Liver (tissue), 9 donors: ENCODE data around the gene CDH15. TPM values are rescaled to one million over a fixed set of nuclear protein-coding genes. Genes with fewer than 3 reads are reported as not detected.

ENCODE experiments used
- DNase-seq: peaks from one replicate; pipeline ENCODE4 v3.0.0-alpha.2; 2017; ENCODE audit warnings: low spot score
- H3K27ac ChIP-seq, 2 donors: one replicate each; pipeline ENCODE4 v1.7.0; 2013; ENCODE audit warnings: inconsistent platforms in 2 of 2, low read length in 2 of 2, control low read depth in 1 of 2, low read depth in 1 of 2, mild to moderate bottlenecking in 1 of 2
- H3K27me3 ChIP-seq, 4 donors: one replicate each; pipeline versions ENCODE4 v1.6.1 to v1.7.0; 2013; ENCODE audit warnings: low read length in 3 of 4, inconsistent platforms in 1 of 4, mild to moderate bottlenecking in 1 of 4, moderate library complexity in 1 of 4; ENCODE audit not compliant: control insufficient read depth in 4 of 4, insufficient read depth in 4 of 4
- H3K36me3 ChIP-seq, 4 donors: one replicate each; pipeline versions ENCODE4 v1.6.1 to v1.7.0; 2013; ENCODE audit warnings: low read length in 3 of 4, mild to moderate bottlenecking in 3 of 4, low read depth in 1 of 4, moderate library complexity in 1 of 4; ENCODE audit not compliant: control insufficient read depth in 4 of 4, insufficient read depth in 3 of 4
- H3K4me1 ChIP-seq, 4 donors: one replicate each; pipeline versions ENCODE4 v1.6.1 to v1.7.0; 2013; ENCODE audit warnings: low read length in 3 of 4, mild to moderate bottlenecking in 3 of 4, moderate library complexity in 1 of 4; ENCODE audit not compliant: control insufficient read depth in 4 of 4, insufficient read depth in 4 of 4
- H3K4me3 ChIP-seq, 3 donors: one replicate each; pipeline versions ENCODE4 v1.6.1 to v1.7.0; 2013; ENCODE audit warnings: low read length in 3 of 3, control low read depth in 1 of 3, low read depth in 1 of 3, mild to moderate bottlenecking in 1 of 3
- H3K9ac ChIP-seq, 2 donors: one replicate each; pipeline ENCODE4 v1.7.0; 2013; ENCODE audit warnings: low read length in 2 of 2, mild to moderate bottlenecking in 2 of 2, moderate library complexity in 2 of 2, control low read depth in 1 of 2, low read depth in 1 of 2
- H3K9me3 ChIP-seq, 4 donors: one replicate each; pipeline versions ENCODE4 v1.6.1 to v1.7.0; 2013; ENCODE audit warnings: low read length in 3 of 4; ENCODE audit not compliant: control insufficient read depth in 4 of 4
- CTCF ChIP-seq: fragments of 150-350 bp; IDR thresholded peaks from 2 replicates; pipeline ENCODE4 v1.5.1; 2017; ENCODE audit warnings: improper control_type of control experiment, low read depth, low read length; ENCODE audit not compliant: missing input control
- EGR1 ChIP-seq, 2 donors: IDR thresholded peaks; 2 replicates each; pipeline ENCODE4 v1.6.1; 2016 to 2018; ENCODE audit warnings: antibody characterized with exemption in 2 of 2, low read depth in 2 of 2
- FOXA1 ChIP-seq: IDR thresholded peaks from 2 replicates; pipeline ENCODE4 v1.6.1; 2016; ENCODE audit warnings: antibody characterized with exemption
- FOXA2 ChIP-seq: IDR thresholded peaks from 2 replicates; pipeline ENCODE4 v1.6.1; 2016; ENCODE audit warnings: antibody characterized with exemption
- JUND ChIP-seq, 2 donors: IDR thresholded peaks; 2 replicates each; pipeline ENCODE4 v1.6.1; 2016; ENCODE audit warnings: antibody characterized with exemption in 2 of 2
- MAX ChIP-seq: IDR thresholded peaks from 2 replicates; pipeline ENCODE4 v1.6.1; 2016; ENCODE audit warnings: antibody characterized with exemption
- NR2F2 ChIP-seq: IDR thresholded peaks from 2 replicates; pipeline ENCODE4 v1.6.1; 2016; ENCODE audit warnings: antibody characterized with exemption
- RAD21 ChIP-seq, 2 donors: IDR thresholded peaks; 2 replicates each; pipeline ENCODE4 v1.6.1; 2016; ENCODE audit warnings: antibody characterized with exemption in 2 of 2, mild to moderate bottlenecking in 2 of 2
- RXRA ChIP-seq, 2 donors: IDR thresholded peaks; 2 replicates each; pipeline ENCODE4 v1.6.1; 2017 to 2018; ENCODE audit warnings: antibody characterized with exemption in 2 of 2, mild to moderate bottlenecking in 1 of 2
- SP1 ChIP-seq: IDR thresholded peaks from 2 replicates; pipeline ENCODE4 v1.6.1; 2018; ENCODE audit warnings: antibody characterized with exemption, mild to moderate bottlenecking
- YY1 ChIP-seq: IDR thresholded peaks from 2 replicates; pipeline ENCODE4 v1.6.1; 2016; ENCODE audit warnings: antibody characterized with exemption, mild to moderate bottlenecking
- WGBS: extraction: QIAGEN DNeasy Blood & Tissue Kit; methylation state at CpG from one replicate; pipeline ENCODE4 v1.1.7; 2013; 5-methylcytosine and 5-hydroxymethylcytosine counted together
- polyA plus RNA-seq, 2 donors: library from polyadenylated mRNA; stranded (reverse) in 1 of 2; unstranded in 1 of 2; fragments of 200-250 nt in 1 of 2; fragments of >200 nt in 1 of 2; fragmentation: Nextera tagmentation in 1 of 2; extraction: Ambion mirVana in 1 of 2; gene quantifications; one replicate each; pipeline versions ENCODE4 v1.2.1 to v1.2.3, GENCODE V29; 2013 to 2015
- total RNA-seq, 2 donors: library from RNA; depleted of rRNA; stranded (reverse); fragments of >200 nt; gene quantifications; one replicate each; pipeline ENCODE4 v1.2.3, GENCODE V29; 2014
- TF ChIP-seq, protein P1 (sequence below): IDR thresholded peaks from 2 replicates; pipeline ENCODE4 v1.6.1; 2016; ENCODE audit warnings: antibody characterized with exemption
- TF ChIP-seq, protein P2 (sequence below): IDR thresholded peaks from 2 replicates; pipeline ENCODE4 v1.6.1; 2016; ENCODE audit warnings: antibody characterized with exemption, mild to moderate bottlenecking
- TF ChIP-seq, protein P3 (sequence below): IDR thresholded peaks from 2 replicates; pipeline ENCODE4 v1.6.1; 2016; ENCODE audit warnings: antibody characterized with exemption
- donor health status: healthy.
- donor health status: healthy.
- donor health status: healthy.
- donor health status: healthy.
- donor health status: healthy.

CDH15 gene
- total and polyA plus RNA-seq, 4 donors, result 0.12 TPM; not detected in 3

- Histone ChIP-seq H3K27ac (no peak overlapping the region), H3K9ac (no peak overlapping the region), H3K4me3 (no peak overlapping the region), H3K4me1 (peaks cover 3 to 8% (median 4%) of the 10 kb centered on the region in 4 donors), H3K27me3 (no peaks in the 10 kb centered on the region), H3K36me3 (no peaks in the 10 kb centered on the region), H3K9me3 (no peaks in the 10 kb centered on the region)
- no peak for TF ChIP-seq JUND (IDR thresholded peaks at IDR 0.05)
- no peak for TF ChIP-seq CTCF
- no peak for TF ChIP-seq YY1
- TF ChIP-seq, protein P1, sequence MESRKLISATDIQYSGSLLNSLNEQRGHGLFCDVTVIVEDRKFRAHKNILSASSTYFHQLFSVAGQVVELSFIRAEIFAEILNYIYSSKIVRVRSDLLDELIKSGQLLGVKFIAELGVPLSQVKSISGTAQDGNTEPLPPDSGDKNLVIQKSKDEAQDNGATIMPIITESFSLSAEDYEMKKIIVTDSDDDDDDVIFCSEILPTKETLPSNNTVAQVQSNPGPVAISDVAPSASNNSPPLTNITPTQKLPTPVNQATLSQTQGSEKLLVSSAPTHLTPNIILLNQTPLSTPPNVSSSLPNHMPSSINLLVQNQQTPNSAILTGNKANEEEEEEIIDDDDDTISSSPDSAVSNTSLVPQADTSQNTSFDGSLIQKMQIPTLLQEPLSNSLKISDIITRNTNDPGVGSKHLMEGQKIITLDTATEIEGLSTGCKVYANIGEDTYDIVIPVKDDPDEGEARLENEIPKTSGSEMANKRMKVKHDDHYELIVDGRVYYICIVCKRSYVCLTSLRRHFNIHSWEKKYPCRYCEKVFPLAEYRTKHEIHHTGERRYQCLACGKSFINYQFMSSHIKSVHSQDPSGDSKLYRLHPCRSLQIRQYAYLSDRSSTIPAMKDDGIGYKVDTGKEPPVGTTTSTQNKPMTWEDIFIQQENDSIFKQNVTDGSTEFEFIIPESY, result no peak
- TF ChIP-seq, protein P2, sequence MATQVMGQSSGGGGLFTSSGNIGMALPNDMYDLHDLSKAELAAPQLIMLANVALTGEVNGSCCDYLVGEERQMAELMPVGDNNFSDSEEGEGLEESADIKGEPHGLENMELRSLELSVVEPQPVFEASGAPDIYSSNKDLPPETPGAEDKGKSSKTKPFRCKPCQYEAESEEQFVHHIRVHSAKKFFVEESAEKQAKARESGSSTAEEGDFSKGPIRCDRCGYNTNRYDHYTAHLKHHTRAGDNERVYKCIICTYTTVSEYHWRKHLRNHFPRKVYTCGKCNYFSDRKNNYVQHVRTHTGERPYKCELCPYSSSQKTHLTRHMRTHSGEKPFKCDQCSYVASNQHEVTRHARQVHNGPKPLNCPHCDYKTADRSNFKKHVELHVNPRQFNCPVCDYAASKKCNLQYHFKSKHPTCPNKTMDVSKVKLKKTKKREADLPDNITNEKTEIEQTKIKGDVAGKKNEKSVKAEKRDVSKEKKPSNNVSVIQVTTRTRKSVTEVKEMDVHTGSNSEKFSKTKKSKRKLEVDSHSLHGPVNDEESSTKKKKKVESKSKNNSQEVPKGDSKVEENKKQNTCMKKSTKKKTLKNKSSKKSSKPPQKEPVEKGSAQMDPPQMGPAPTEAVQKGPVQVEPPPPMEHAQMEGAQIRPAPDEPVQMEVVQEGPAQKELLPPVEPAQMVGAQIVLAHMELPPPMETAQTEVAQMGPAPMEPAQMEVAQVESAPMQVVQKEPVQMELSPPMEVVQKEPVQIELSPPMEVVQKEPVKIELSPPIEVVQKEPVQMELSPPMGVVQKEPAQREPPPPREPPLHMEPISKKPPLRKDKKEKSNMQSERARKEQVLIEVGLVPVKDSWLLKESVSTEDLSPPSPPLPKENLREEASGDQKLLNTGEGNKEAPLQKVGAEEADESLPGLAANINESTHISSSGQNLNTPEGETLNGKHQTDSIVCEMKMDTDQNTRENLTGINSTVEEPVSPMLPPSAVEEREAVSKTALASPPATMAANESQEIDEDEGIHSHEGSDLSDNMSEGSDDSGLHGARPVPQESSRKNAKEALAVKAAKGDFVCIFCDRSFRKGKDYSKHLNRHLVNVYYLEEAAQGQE, result no peak
- no peak for TF ChIP-seq MAX
- TF ChIP-seq RXRA (IDR thresholded peaks at IDR 0.05), result no peak
- no peak for TF ChIP-seq FOXA2
- TF ChIP-seq EGR1 (IDR thresholded peaks at IDR 0.05; ENCODE audit: low read depth in 2 of 2), result no peak
- TF ChIP-seq SP1, result no peak
- TF ChIP-seq NR2F2, result no peak
- TF ChIP-seq, protein P3, sequence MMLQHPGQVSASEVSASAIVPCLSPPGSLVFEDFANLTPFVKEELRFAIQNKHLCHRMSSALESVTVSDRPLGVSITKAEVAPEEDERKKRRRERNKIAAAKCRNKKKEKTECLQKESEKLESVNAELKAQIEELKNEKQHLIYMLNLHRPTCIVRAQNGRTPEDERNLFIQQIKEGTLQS, result no peak
- DNase-seq, result no peak
- WGBS, result 67% methylated on average over 20 of the region's 20 CpGs
These were observed 4.0 kb downstream of the CDH15 start for GRCh38 chr16:89175280-89176146.

DNA sequence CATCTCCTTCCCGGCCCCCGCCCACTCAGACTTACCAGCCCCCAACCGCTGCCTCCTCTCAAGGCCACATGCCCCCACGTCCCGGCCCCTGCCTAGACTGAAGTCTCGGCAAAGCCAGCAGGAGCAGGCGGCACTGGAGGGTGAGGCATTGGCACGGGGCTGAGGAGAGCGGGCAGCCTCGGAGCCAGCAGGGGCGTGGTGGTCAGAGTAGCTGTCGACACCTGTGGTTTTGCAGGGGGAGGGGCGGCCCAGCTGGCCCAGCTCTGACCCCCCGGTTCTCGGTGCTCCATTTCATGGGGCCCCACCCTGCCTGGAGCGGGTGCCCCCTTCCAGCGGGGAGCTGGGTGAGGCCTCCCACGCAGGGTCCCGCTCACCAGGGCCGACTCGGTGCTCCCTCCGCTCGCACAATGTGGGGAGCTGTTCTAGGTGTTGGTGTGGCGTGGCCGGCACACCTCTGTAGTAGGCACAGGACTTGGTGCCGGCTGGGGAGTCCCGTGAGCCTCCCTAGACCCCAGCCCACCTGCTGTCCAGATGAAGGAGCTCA lies 4.7 kb downstream of the CDH15 start:
- Histone ChIP-seq H3K36me3 (no peaks in the 10 kb centered on the region), H3K9ac (no peak overlapping the region), H3K4me3 (no peak overlapping the region), H3K27ac (no peak overlapping the region), H3K27me3 (no peaks in the 10 kb centered on the region), H3K9me3 (no peaks in the 10 kb centered on the region), H3K4me1 (peaks cover 0 to 5% (median 0%) of the 10 kb centered on the region in 4 donors)
- 82% methylated on average over 27 of the region's 27 CpGs for WGBS
- no peak for DNase-seq
- no peak for TF ChIP-seq JUND (IDR thresholded peaks at IDR 0.05)
- TF ChIP-seq, protein P3, result no peak
- TF ChIP-seq, protein P2, result no peak
- no peak for TF ChIP-seq RAD21 (IDR thresholded peaks at IDR 0.05)
- no peak for TF ChIP-seq MAX
- TF ChIP-seq NR2F2, result no peak
- TF ChIP-seq FOXA2, result no peak
- TF ChIP-seq CTCF, result no peak
- TF ChIP-seq FOXA1, result no peak
